ENCODE results near the gene WIPF3.

- TF ChIP-seq POLR2A (IDR thresholded peaks at IDR 0.05) = no peak
- TF ChIP-seq, protein P1, sequence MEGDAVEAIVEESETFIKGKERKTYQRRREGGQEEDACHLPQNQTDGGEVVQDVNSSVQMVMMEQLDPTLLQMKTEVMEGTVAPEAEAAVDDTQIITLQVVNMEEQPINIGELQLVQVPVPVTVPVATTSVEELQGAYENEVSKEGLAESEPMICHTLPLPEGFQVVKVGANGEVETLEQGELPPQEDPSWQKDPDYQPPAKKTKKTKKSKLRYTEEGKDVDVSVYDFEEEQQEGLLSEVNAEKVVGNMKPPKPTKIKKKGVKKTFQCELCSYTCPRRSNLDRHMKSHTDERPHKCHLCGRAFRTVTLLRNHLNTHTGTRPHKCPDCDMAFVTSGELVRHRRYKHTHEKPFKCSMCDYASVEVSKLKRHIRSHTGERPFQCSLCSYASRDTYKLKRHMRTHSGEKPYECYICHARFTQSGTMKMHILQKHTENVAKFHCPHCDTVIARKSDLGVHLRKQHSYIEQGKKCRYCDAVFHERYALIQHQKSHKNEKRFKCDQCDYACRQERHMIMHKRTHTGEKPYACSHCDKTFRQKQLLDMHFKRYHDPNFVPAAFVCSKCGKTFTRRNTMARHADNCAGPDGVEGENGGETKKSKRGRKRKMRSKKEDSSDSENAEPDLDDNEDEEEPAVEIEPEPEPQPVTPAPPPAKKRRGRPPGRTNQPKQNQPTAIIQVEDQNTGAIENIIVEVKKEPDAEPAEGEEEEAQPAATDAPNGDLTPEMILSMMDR (IDR thresholded peaks at IDR 0.05) = no peak
These were observed 67.5 kb downstream of the WIPF3 start for GRCh38 chr7:29873644-29874294.
